ENCODE measurements around the gene GGTLC1.
A peak's percentile ranks its signal among the peaks of the same experiment; 100 is the strongest.
"Not testable (repeated sequence)": the region's sequence is repeated elsewhere in the genome, so short reads cannot be mapped to it uniquely, and the experiment has no call there.

GGTLC1 gene

DNA sequence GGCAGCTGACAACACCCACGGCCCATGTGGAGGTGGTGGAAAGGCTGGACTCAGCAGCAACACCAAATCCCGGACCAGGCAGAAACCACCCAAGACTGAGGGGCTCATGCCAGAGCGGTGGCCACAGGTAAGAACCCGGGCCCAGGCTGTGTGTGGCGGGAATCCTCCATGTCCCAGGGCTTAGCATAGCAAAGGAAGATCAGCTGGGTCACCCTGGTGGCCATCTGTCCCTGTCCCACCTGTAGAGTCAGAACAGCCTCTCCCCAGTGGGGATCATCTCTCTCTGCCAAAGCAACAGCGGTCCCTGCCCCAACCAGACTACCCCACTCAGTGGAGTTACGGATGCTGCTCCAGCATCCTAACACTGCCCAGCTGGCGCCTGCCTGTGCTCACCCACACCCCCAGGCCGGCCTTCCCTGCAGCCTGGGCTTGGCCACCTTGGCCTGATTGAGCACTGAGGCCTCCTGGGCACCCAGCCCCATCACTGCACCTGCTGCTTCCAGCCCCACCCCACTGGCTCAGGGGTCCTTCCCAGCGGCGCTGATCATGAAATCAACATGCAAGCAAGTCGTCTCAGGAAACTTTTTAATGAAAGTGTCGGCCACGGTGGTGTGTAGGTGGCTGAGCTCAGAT, 5.5 kb upstream of the GGTLC1 start:
- not testable (repeated sequence) for DNase-seq (ENCODE audit: low spot score)

DNA sequence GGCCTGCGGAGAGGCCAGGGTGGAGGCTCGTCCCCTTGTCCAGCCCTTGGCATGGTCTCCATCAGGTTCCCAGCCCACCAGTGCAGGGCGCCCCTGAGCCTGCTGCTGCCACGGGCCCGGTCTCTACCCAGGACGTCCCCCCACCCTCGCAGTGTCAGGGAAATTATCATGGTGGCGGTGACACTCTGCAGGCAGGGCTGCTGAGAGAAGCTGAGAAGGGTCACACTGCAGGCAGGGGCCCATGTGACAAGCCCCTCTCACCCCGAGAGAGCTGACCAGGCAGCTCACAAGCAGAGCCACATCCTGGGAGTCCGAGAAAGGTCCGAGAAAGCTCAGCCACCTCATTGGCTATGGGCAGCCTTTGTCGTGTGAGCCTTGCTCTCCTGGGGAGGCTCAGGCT, 4.9 kb upstream of the GGTLC1 start:
- DNase-seq (ENCODE audit: low spot score): not testable (repeated sequence)

DNA sequence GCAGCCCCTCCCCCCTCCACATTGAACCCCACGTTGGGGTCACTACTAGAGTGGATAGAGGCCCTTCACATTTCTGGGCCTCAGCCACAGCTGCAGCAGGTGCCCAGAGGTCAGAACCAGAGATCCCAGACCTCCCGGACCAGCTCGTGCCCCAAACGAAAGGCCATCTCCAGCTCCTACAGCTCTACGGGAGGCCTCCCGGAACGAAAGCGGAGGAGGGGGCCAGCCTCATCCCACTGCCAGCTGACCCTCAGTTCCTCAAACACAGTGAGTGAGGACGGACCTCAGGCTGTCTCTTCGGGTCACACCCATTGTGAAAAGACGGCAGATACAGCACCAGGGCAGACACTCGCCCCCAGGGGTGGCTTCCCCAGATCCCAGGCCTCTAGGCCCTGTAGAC, 1.7 kb upstream of the GGTLC1 start:
- DNase-seq (ENCODE audit: low spot score): not testable (repeated sequence)

DNA sequence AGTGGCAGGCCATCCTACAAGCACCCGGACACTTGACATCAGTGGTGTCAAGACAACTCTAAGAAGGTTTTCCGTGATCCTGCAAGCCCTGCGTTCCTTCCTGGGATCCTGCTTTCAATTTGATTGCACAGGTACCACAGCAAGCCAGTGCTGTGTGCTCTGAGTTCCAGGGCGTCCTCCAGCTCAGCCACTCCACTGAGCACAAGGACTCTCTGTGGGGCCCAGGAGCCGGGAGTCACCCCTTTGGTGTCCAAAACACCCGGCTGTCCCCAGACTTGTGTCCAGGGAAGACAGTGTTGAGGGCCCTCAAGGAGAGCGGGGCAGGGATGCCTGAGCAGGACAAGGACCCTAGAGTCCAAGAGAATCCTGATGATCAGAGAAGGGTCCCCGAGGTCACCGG, 387 bp upstream of the GGTLC1 start:
- not testable (repeated sequence) for DNase-seq (ENCODE audit: low spot score)

DNA sequence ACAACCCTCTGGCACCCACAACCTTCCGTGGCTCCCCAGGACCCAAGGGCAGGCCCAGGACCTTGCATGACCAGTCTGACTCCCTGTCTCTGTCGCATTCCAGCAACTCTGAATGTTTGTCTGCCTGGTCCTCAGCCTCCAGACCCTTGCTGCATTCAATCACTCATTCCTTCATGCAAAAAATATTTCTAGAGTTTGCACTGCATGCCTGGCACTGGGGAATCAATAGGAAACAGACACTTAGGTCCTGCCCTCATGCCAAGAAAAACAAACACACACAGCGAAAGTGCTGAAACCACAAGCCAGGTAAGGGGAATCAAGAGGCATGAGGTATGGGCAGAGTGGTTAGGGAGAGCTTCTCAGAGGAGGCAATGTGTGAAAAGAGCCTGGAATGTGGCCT, 1.9 kb downstream of the GGTLC1 start:
- peak; percentile 58 for DNase-seq (ENCODE audit: low spot score)

DNA sequence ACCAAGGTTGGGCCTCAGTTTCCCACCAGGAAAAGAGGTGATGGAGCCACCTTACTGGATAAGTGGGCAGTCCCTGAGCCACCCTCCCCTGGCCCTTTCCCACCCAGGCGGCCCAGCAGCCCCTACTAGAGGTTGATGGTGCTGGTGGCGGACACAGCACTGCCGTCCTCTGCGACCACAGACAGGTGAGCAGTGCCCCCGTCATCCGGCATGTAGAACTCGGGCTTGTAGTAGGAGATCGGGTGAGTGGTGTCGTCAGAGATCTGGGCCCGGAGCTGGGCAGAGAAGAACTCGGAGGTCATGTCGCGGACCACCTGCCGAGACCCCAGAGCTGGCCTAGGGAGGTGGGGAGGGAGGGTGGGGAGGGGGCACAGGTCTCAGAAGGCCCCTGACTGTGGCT, 2.3 kb downstream of the GGTLC1 start:
- not testable (repeated sequence) for DNase-seq (ENCODE audit: low spot score)

DNA sequence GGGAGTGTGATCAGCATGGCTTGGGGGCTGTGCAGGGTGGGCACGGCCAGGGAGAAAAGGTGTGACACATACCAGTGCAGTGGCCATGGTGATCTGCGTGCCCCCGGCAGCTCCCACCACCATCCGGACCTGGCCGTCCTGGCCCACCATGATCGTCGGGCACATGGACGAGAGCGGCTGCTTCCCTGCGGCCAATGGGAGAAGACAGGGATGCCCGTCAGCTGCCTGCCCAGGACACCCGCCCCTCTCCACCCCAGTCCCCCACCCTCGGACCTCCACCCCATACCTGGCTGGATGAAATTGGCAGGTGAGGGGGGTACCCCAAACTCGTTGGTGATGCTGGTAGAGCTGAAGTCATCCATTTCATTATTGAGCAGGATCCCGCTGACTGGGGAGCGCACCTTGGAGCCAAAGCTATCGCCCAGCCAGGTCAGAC, 2.8 kb downstream of the GGTLC1 start:
- not testable (repeated sequence) for DNase-seq (ENCODE audit: low spot score)

DNA sequence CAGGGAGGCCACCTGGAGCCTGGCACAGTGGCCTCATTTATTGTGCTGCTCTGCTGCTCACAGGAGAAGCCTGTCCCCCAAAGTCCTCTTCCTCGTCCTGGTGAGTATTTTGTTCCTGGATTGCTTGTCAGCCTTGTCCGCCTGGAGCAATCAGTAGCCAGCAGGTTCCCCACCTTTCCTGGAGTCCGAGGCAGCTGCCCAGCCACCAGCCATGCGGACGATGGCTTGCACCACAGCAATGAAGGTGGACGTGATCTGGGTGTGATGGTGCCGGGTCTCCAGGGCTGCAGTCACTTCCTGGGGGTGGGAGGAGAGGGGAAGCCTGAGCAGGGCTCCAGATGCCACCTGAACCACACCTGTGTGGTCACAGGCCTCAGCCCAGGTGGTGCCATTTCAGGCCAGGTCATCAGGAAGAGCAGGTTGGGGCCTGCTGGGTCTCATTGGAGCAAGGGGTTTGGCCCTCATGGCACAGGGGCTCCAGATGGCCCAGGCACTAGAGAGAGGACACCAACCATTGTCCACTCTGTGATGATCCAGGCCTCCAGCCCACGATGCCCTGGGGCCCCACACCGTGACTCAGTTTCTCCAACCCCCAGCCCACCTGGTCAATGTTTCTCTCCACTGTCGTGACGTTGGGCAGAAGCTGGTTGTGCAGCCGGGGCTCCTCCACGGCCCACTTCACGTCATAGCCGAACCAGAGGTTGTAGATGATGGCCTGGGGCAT, 3.4 kb downstream of the GGTLC1 start:
- DNase-seq (ENCODE audit: low spot score): not testable (repeated sequence)

DNA sequence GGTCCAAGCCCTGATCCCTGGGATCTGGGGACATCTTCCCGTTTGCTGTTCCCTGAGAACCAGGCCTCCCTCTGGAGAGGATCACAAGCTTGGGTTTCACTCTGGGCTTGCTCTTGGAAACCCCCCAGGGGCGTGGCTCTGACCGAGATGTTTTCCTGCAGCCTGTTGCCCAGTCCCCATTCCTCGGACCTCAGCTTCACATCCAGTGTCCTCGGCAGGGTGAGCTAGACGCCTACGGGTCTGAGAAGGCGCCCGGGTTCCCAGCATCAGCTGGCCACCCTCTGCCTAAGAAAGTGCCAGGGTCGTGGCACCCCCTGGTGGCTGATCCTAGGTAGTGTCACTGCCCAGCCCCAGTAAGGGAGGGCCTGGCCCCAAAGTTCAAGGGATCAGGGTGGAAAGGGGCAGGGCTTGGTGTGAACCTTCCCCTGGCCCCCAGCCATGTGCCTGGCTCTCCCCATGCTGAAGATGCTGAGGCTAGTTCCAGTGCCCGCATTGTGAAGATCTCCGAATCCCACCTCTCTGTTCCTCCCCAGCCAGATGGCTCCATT, 4.0 kb downstream of the GGTLC1 start:
- not testable (repeated sequence) for DNase-seq (ENCODE audit: low spot score)

DNA sequence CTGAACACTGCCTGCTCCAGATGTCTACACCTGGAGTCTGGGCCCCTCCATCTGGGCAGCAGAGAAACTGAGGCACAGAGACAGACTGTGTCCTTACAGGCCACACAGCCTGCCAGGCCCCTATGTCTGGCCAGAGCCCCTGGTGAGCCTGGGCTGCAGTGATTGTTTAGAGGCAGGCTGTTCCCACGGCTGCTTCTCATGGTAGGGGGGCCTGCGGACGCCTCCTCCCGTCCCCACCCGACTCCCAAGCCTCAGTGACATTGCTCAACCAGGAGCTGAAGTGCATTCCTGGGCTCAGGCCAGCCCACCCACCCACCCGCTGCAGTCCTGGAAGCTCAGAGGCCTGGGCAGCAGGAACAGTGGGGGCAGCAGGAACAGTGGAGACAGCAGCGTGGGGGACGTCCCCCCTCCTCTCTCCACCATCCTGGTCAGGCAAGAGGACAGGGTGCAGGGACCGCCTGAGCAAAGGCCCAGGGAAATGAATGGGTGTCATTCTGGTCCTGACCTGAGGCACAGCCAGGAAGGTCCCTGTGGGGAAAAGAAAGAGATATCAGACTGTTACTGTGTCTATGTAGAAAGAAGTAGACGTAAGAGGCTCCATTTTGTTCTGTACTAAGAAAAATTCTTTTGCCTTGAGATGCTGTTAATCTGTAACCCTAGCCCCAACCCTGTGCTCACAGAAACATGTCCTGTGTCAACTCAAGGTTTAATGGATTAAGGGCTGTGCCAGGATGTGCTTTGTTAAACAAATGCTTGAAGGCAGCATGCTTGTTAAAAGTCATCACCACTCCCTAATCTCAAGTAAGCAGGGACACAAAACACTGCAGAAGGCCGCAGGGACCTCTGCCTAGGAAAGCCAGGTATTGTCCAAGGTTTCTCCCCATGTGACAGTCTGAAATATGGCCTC, 6.2 kb downstream of the GGTLC1 start:
- peak; percentile 55 for DNase-seq (ENCODE audit: low spot score)

DNA sequence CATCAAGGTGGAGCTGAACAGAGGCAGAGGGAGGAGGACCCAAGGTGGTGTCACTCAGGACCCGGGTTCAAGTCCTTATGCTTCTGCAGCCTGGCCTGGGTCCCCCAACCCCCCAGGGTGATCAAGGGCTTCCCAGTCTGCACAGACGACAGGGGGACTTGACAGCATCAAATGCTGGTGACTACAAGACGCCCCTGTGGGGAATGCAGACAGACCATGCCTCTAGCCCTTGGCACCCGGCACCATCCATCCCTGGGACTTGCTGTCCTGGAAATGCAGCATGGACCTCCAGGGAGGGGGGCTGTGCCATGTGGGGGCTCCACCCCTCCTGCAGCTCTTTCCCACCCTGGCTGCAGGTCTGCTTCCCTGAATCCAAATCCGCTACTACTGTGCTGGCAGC, 7.1 kb downstream of the GGTLC1 start:
- not testable (repeated sequence) for DNase-seq (ENCODE audit: low spot score)

DNA sequence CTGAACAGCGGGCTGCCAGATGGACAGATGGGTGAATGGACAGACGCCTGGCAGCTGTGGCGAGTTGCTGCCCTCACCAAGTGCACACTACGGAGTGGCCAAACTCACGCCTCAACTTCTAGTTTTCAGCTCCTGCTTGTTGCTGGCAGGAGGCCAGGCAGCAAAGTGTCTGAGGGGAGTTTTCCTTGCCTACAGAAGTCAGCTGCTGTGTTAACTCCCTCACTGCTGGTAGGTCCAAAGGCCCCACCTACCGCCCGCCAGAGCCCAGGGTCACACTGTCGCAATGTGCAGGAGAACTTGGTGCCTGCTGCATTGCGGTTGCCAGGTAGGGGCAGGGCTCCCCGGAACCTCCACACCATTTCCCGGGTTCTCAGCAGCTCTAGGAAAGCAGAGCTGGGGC, 7.6 kb downstream of the GGTLC1 start:
- not testable (repeated sequence) for DNase-seq (ENCODE audit: low spot score)

DNA sequence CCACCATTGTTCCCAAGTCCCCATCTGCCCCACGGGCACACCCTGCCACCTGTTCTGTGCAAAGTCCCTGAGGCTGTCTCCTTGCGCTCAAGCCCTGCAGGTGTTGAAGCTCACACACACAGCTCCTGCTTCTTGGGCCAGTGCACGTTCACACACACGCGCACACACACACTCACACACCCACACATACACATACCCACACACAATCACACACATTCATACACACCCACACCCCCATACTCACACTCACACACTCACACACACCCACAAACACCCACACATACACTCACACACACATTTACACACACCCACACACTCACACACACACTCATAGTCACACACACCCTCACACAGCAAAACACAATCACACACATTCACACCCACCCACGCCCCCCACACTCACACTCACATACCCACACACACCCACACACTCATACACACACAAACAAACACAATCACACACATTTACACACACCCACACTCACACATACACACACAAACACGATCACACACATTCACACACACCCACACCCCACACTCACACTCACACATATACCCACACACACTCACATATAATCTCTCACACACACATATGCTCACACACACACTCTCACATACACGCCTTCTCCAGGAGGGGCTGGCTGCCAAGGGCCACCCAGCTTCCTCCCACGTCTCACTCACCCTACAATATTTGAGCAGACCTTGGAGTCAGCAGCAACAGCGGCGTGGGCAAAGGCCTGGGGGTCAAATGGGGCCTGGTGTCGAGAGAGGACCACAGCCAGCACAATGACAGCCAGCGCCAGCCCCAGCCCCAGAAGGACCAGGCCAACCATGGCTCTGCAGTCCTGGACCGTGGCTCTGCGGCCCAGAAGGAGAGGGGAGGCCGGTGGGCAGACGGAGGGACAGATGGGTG, 8.4 kb downstream of the GGTLC1 start:
- not testable (repeated sequence) for DNase-seq (ENCODE audit: low spot score)

DNA sequence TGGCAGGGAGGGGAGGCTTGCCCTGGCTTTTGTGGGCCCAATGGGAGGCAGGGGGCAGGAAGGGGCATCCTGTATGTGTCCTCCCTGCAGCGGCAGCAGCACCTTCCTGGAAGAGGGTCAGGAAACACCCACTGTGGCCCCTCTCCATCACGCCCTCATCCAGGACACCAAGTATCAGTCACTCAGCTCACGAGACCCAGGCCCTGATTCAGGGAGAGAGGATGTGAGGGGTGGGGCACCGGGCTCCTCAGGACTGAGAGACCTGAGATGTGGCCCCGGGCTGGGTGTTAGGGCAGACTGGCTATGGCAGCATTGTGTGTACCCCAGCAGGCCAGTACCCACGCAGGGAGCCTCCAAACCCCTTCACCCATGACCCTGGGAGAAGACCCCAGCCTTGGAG, 9.2 kb downstream of the GGTLC1 start:
- not testable (repeated sequence) for DNase-seq (ENCODE audit: low spot score)

DNA sequence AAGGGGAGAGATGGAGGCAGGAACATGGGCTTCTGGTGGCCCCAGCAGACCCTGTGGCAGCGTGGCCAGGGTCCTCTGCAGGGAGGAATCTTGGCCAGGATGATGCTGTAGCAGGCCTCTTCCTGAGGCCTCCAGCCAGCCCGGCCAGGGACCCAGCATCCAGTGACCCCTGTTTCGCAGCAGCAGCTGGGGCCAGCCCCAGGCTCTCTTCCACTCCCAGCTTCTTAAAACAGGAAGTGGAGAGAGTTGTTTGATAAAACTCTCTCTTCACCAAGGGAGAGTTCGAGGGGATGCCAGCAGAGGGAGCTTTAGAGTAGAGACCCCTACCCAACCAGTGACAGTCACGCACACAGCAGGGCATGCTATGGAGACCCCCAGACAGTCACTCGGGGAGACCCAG, 10.1 kb downstream of the GGTLC1 start:
- DNase-seq (ENCODE audit: low spot score): not testable (repeated sequence)

DNA sequence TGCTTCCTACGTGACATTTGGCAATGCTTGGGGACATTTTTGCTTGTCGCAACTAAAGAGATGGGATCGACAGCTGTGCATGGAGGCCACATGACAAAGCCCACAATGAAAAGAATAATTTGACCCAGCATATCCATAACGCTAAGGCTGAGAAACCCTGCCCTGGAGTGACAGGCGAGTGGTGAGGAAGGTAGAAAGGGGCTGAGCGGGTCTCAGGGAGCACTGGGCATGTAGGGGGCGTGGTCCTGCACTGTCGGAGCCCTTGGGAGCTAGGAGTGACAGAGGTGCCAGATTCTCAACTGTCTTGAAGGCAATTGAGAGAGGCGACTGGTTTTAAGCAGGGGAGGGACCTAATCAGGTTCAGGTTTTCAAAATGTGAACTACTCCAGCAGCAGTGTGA, 13.6 kb downstream of the GGTLC1 start:
- no peak for DNase-seq (ENCODE audit: low spot score)

DNA sequence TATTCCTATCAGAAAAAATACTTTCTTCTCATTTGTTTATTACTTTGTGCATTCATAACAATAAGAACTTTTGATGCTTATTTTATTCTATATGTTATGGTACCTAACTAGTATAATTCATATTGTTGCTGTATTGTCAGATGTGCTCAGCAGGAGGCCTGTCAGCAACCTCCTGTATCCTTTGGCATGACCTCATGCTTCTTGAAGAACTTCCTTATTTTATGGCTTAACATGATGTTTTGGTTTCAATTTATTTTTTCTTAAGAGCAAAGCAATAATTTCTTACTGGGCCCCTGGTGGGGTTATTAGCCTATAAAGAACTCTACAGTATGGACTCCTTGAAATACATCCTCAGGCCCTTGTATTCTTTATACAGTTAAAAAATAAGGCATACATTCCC, 17.3 kb downstream of the GGTLC1 start:
- no peak for DNase-seq (ENCODE audit: low spot score)

DNA sequence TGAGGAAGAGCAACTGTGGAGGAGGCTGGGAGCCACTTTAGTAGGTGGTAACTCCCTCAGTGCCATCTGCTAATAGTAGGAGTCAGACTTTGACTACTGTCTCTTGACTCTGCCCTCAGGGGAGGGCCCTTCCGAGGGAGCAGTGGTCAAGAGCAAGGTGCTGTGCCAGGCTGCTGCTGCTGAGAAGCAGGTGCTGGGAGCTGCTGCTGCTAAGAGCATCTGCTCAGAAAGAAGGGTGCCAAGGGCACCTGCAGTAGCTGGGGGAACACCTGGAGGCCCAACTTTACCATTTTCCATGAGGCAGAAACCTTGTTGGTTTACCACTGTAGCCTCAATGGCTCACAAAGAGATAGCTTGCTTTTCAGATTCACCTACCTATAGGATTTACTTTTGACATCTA, 18.5 kb downstream of the GGTLC1 start:
- no peak for DNase-seq (ENCODE audit: low spot score)

DNA sequence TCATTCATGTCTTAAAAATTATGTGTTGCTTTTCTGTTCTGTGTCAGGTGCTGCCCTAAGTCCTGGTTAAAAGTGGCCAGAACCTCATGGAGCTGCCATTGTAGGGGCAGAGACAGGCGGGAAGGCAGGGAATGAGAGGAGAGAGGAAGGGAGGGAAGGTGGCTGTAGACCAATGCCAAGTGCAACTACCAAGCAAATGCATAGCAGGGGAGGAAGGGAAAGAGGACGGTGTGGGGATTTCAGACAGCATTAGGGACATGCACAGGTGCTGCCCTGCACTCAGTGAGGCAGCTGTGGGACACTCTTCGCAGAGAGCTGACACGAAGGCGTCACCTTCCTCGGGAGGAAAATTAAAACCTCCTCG, 21.0 kb downstream of the GGTLC1 start:
- no peak for DNase-seq (ENCODE audit: low spot score)

DNA sequence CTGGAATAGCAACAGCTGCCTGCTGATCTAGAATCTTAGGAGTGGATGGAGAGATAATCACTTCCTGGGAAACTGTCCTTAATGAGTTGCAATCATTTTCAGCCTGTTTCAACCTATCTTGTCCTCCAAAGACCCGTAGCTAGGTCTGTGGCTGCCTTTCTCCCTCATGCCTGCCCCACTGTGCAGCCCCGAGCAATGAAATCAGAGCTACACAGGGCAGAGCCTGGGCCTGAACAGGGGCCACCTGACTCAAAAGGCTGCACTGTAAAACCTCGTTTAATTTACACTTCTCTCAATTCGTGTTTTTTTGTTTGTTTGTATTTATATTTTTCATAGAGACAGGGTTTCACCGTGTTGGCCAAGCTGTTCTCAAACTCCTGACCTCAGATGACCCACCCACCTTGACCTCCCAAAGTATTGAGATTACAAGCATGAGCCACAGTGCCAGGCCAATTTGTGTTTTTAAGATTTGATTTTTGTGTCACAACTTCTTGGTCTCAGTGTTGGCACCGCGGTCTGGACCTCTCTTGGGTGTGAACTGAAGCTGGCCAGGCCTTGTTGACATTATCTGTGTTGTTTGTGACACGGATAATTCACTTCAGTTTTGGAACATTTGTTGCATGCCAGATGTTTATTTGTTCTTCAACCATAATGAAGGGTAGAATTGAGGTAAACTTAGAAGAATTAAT, 21.5 kb downstream of the GGTLC1 start:
- DNase-seq (ENCODE audit: low spot score): no peak

DNA sequence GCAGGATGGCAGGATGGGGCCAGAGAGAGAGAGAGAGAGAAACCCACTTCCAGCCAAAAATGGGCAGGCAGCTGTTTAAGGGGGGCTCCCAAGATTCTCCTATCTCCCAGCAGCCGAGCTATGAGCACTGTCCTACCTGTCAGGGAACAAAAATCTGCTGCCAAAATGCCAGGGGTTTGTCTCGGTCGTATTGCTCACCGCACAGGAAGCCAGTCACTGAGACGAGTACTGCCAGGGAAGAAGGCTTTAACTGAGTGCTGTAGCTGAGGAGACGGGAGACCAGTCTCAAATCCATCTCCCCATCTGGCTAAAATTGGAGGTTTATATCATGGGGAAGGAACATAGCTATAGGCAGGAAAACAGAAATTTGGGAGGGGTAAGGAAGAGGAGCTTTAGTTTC, 22.3 kb downstream of the GGTLC1 start:
- DNase-seq (ENCODE audit: low spot score): no peak

Data from kidney tubule cell (primary cell).